Measurements from ENCODE around the gene SIN3B.

SIN3B gene

GRCh38 chr19:16850133-16850532 is 20.9 kb downstream of the SIN3B start:
- H3K79me2 ChIP-seq (ENCODE audit: insufficient read depth, low read length): no peaks in the 10 kb centered on the region
- H3K4me2 ChIP-seq (ENCODE audit: low read length): no peak overlapping the region

GRCh38 chr19:16851031-16851712 is 22.0 kb downstream of the SIN3B start:
- Histone ChIP-seq H3K4me3 (ENCODE audit: low read depth, low read length, poor library complexity, severe bottlenecking) (no peak overlapping the region), H2AFZ (ENCODE audit: low read length) (no peak overlapping the region), H3K4me2 (ENCODE audit: low read length) (no peak overlapping the region), H3K27me3 (ENCODE audit: insufficient read depth, low read length) (no peaks in the 10 kb centered on the region), H4K20me1 (ENCODE audit: insufficient read depth, low read length) (no peaks in the 10 kb centered on the region), H3K27ac (ENCODE audit: low read depth, low read length, poor library complexity, severe bottlenecking) (no peak overlapping the region), H3K9me3 (ENCODE audit: low read length) (no peaks in the 10 kb centered on the region), H3K36me3 (ENCODE audit: insufficient read depth, low read length) (peaks cover 83% of the 10 kb centered on the region), H3K9me2 (ENCODE audit: low read depth, low read length) (no peaks in the 10 kb centered on the region), H3K9ac (ENCODE audit: low read length) (no peak overlapping the region), H3F3A (ENCODE audit: insufficient read depth, low read length) (no peaks in the 10 kb centered on the region), H3K4me1 (ENCODE audit: insufficient read depth, low read length, severe bottlenecking) (no peaks in the 10 kb centered on the region), H3K79me2 (ENCODE audit: insufficient read depth, low read length) (no peaks in the 10 kb centered on the region)
- TF ChIP-seq EZH2 (IDR thresholded peaks at IDR 0.05; ENCODE audit: borderline replicate concordance, low read length) (no peak), CTCF (IDR thresholded peaks at IDR 0.05; ENCODE audit: low read length) (no peak)

More at GRCh38 chr19:16850133-16850532, 20.9 kb downstream of the SIN3B start:
- Histone ChIP-seq H3K27me3 (ENCODE audit: insufficient read depth, low read length) (no peaks in the 10 kb centered on the region), H2AFZ (ENCODE audit: low read length) (no peak overlapping the region), H3K27ac (ENCODE audit: low read depth, low read length, poor library complexity, severe bottlenecking) (no peak overlapping the region), H3K9ac (ENCODE audit: low read length) (no peak overlapping the region), H3K9me2 (ENCODE audit: low read depth, low read length) (no peaks in the 10 kb centered on the region), H3K36me3 (ENCODE audit: insufficient read depth, low read length) (peaks cover 93% of the 10 kb centered on the region), H3K4me3 (ENCODE audit: low read depth, low read length, poor library complexity, severe bottlenecking) (no peak overlapping the region), H3K4me1 (ENCODE audit: insufficient read depth, low read length, severe bottlenecking) (no peaks in the 10 kb centered on the region), H3F3A (ENCODE audit: insufficient read depth, low read length) (no peaks in the 10 kb centered on the region), H4K20me1 (ENCODE audit: insufficient read depth, low read length) (no peaks in the 10 kb centered on the region), H3K9me3 (ENCODE audit: low read length) (no peaks in the 10 kb centered on the region)
- TF ChIP-seq EZH2 (IDR thresholded peaks at IDR 0.05; ENCODE audit: borderline replicate concordance, low read length): no peak
- TF ChIP-seq CTCF (IDR thresholded peaks at IDR 0.05; ENCODE audit: low read length): no peak

- H3K4me2 ChIP-seq (ENCODE audit: low read length): no peak overlapping the region
- TF ChIP-seq EZH2 (IDR thresholded peaks at IDR 0.05; ENCODE audit: borderline replicate concordance, low read length): no peak
- no peak overlapping the region for H3K27ac ChIP-seq (ENCODE audit: low read depth, low read length, poor library complexity, severe bottlenecking)
- H3K4me1 ChIP-seq (ENCODE audit: insufficient read depth, low read length, severe bottlenecking): no peaks in the 10 kb centered on the region
- H3K9me3 ChIP-seq (ENCODE audit: low read length): no peaks in the 10 kb centered on the region
- no peaks in the 10 kb centered on the region for H3K27me3 ChIP-seq (ENCODE audit: insufficient read depth, low read length)
- no peak overlapping the region for H2AFZ ChIP-seq (ENCODE audit: low read length)
- no peaks in the 10 kb centered on the region for H3K79me2 ChIP-seq (ENCODE audit: insufficient read depth, low read length)
- H4K20me1 ChIP-seq (ENCODE audit: insufficient read depth, low read length): no peaks in the 10 kb centered on the region
- H3F3A ChIP-seq (ENCODE audit: insufficient read depth, low read length): no peaks in the 10 kb centered on the region
- no peak overlapping the region for H3K9ac ChIP-seq (ENCODE audit: low read length)
- H3K4me3 ChIP-seq (ENCODE audit: low read depth, low read length, poor library complexity, severe bottlenecking): no peak overlapping the region
- no peaks in the 10 kb centered on the region for H3K9me2 ChIP-seq (ENCODE audit: low read depth, low read length)
- peaks cover 64% of the 10 kb centered on the region for H3K36me3 ChIP-seq (ENCODE audit: insufficient read depth, low read length)
Observed at GRCh38 chr19:16853066-16853465, 23.9 kb downstream of the SIN3B start.

- no peaks in the 10 kb centered on the region for H3K9me3 ChIP-seq (ENCODE audit: low read length)
- H3K27me3 ChIP-seq (ENCODE audit: insufficient read depth, low read length): no peaks in the 10 kb centered on the region
- no peak overlapping the region for H3K4me3 ChIP-seq (ENCODE audit: low read depth, low read length, poor library complexity, severe bottlenecking)
- H2AFZ ChIP-seq (ENCODE audit: low read length): no peak overlapping the region
- H3K9ac ChIP-seq (ENCODE audit: low read length): no peak overlapping the region
- no peaks in the 10 kb centered on the region for H3K4me1 ChIP-seq (ENCODE audit: insufficient read depth, low read length, severe bottlenecking)
- H3K27ac ChIP-seq (ENCODE audit: low read depth, low read length, poor library complexity, severe bottlenecking): no peak overlapping the region
- H3F3A ChIP-seq (ENCODE audit: insufficient read depth, low read length): no peaks in the 10 kb centered on the region
- TF ChIP-seq CTCF (IDR thresholded peaks at IDR 0.05; ENCODE audit: low read length): no peak
- no peaks in the 10 kb centered on the region for H3K9me2 ChIP-seq (ENCODE audit: low read depth, low read length)
- no peaks in the 10 kb centered on the region for H4K20me1 ChIP-seq (ENCODE audit: insufficient read depth, low read length)
- H3K79me2 ChIP-seq (ENCODE audit: insufficient read depth, low read length): no peaks in the 10 kb centered on the region
- H3K36me3 ChIP-seq (ENCODE audit: insufficient read depth, low read length): peaks cover 37% of the 10 kb centered on the region
- H3K4me2 ChIP-seq (ENCODE audit: low read length): no peak overlapping the region
Observed at GRCh38 chr19:16856091-16856490, 26.9 kb downstream of the SIN3B start.
